Liver (tissue), 3 donors: ENCODE data around the gene WIPI1.

ENCODE experiments used
- EGR1 ChIP-seq, 2 donors: IDR thresholded peaks; 2 replicates each; pipeline ENCODE4 v1.6.1; 2016 to 2018; ENCODE audit warnings: antibody characterized with exemption in 2 of 2, low read depth in 2 of 2
- JUND ChIP-seq, 2 donors: IDR thresholded peaks; 2 replicates each; pipeline ENCODE4 v1.6.1; 2016; ENCODE audit warnings: antibody characterized with exemption in 2 of 2
- SP1 ChIP-seq: IDR thresholded peaks from 2 replicates; pipeline ENCODE4 v1.6.1; 2018; ENCODE audit warnings: antibody characterized with exemption, mild to moderate bottlenecking
- YY1 ChIP-seq: IDR thresholded peaks from 2 replicates; pipeline ENCODE4 v1.6.1; 2016; ENCODE audit warnings: antibody characterized with exemption, mild to moderate bottlenecking
- TF ChIP-seq, protein P1 (sequence below): IDR thresholded peaks from 2 replicates; pipeline ENCODE4 v1.6.1; 2016; ENCODE audit warnings: antibody characterized with exemption
- TF ChIP-seq, protein P2 (sequence below): fragments of 150-350 bp; IDR thresholded peaks from 2 replicates; pipeline ENCODE4 v1.5.1; 2017; ENCODE audit warnings: improper control_type of control experiment, low read depth, low read length; ENCODE audit not compliant: missing input control
- donor health status: healthy.
- donor health status: healthy.

GRCh38 chr17:68489919-68490318 lies 32.6 kb upstream of the WIPI1 start:
- TF ChIP-seq, protein P1, sequence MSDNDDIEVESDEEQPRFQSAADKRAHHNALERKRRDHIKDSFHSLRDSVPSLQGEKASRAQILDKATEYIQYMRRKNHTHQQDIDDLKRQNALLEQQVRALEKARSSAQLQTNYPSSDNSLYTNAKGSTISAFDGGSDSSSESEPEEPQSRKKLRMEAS, result no peak
- TF ChIP-seq, protein P2, sequence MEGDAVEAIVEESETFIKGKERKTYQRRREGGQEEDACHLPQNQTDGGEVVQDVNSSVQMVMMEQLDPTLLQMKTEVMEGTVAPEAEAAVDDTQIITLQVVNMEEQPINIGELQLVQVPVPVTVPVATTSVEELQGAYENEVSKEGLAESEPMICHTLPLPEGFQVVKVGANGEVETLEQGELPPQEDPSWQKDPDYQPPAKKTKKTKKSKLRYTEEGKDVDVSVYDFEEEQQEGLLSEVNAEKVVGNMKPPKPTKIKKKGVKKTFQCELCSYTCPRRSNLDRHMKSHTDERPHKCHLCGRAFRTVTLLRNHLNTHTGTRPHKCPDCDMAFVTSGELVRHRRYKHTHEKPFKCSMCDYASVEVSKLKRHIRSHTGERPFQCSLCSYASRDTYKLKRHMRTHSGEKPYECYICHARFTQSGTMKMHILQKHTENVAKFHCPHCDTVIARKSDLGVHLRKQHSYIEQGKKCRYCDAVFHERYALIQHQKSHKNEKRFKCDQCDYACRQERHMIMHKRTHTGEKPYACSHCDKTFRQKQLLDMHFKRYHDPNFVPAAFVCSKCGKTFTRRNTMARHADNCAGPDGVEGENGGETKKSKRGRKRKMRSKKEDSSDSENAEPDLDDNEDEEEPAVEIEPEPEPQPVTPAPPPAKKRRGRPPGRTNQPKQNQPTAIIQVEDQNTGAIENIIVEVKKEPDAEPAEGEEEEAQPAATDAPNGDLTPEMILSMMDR, result no peak
- TF ChIP-seq YY1 (no peak), JUND (IDR thresholded peaks at IDR 0.05) (no peak), EGR1 (IDR thresholded peaks at IDR 0.05; ENCODE audit: low read depth in 2 of 2) (no peak), SP1 (no peak)
